ENCODE data around the gene RILP. TPM values are rescaled to one million over a fixed set of nuclear protein-coding genes. Genes with fewer than 3 reads are reported as not detected.

RILP gene
- total RNA-seq, 1 donor from 2014 or later = 14.2 TPM

GRCh38 chr17:1643999-1644492 lies 5.6 kb downstream of the RILP start:
- peaks cover 23% of the 10 kb centered on the region for H3K36me3 Mint-ChIP-seq (ENCODE audit: low read depth, unreplicated experiment)
- H3K9me3 Mint-ChIP-seq (ENCODE audit: unreplicated experiment) = no peaks in the 10 kb centered on the region
- H3K4me1 Mint-ChIP-seq (ENCODE audit: unreplicated experiment) = peaks cover 48% of the 10 kb centered on the region
- peak overlapping the region; percentile 93 for H3K27ac Mint-ChIP-seq (ENCODE audit: unreplicated experiment)
- no peak for DNase-seq (ENCODE audit: low spot score)
- H3K27me3 Mint-ChIP-seq (ENCODE audit: unreplicated experiment) = peaks cover 24% of the 10 kb centered on the region
- TF ChIP-seq, protein P1, sequence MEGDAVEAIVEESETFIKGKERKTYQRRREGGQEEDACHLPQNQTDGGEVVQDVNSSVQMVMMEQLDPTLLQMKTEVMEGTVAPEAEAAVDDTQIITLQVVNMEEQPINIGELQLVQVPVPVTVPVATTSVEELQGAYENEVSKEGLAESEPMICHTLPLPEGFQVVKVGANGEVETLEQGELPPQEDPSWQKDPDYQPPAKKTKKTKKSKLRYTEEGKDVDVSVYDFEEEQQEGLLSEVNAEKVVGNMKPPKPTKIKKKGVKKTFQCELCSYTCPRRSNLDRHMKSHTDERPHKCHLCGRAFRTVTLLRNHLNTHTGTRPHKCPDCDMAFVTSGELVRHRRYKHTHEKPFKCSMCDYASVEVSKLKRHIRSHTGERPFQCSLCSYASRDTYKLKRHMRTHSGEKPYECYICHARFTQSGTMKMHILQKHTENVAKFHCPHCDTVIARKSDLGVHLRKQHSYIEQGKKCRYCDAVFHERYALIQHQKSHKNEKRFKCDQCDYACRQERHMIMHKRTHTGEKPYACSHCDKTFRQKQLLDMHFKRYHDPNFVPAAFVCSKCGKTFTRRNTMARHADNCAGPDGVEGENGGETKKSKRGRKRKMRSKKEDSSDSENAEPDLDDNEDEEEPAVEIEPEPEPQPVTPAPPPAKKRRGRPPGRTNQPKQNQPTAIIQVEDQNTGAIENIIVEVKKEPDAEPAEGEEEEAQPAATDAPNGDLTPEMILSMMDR (IDR thresholded peaks at IDR 0.05; ENCODE audit: unreplicated experiment) = no peak
- peak overlapping the region; percentile 94 for H3K4me3 Mint-ChIP-seq (ENCODE audit: unreplicated experiment)

DNA sequence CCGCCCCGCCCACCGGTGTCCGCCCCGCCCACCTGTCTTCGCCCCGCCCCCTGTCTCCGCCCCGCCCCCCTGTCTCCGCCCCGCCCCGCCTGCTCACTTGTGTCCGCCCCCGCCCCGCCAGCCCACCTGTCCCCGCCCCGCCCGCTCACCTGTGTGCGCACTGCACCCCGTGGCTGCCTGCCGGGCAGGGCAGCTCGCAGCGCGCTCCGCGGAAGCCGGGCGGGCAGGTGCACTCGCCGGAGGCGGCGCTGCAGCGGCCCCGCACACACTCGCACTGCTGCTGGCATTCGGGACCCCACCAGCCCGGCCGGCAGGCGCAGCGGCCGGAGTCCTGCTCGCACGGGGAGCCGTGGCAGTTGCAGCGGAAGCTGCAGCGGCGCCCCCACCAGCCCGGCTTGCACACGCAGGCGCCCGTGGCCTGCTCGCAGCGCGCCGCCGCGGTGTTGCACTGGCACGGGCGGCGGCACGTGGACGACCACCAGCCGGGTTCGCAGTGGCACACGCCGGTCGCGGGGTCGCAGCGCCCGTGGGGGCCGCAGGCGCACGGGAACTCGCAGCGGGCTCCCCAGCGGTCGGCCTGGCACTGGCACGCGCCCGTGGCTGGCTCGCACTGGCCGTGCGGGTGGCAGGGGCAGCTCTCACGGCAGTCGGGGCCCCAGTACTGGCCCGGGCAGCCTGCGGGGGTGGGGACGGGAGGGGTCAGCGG lies 6.2 kb downstream of the RILP start:
- Mint-ChIP-seq H3K27ac (ENCODE audit: unreplicated experiment) (no peak overlapping the region), H3K4me1 (ENCODE audit: unreplicated experiment) (peaks cover 49% of the 10 kb centered on the region), H3K9me3 (ENCODE audit: unreplicated experiment) (no peaks in the 10 kb centered on the region), H3K4me3 (ENCODE audit: unreplicated experiment) (peak overlapping the region; percentile 94), H3K36me3 (ENCODE audit: low read depth, unreplicated experiment) (peaks cover 23% of the 10 kb centered on the region), H3K27me3 (ENCODE audit: unreplicated experiment) (peaks cover 24% of the 10 kb centered on the region)
- peak; percentile 41 for DNase-seq (ENCODE audit: low spot score)
- TF ChIP-seq, protein P1 (IDR thresholded peaks at IDR 0.05; ENCODE audit: unreplicated experiment) = peak; percentile 28

DNA sequence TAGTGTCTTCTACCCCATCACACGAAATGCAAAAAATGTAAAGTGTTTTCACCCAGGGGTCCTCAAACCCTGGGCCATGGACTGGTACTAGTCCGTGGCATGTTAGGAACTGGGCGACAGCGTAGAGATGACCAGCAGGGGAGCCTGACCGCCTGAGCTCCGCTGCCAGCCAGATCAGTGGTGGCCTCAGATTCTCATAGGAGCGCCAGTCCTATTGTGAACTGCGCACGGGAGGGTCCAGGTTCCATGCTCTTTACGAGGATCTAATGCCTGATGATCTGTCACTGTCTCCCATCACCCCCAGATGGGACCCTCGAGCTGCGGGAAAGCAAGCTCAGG lies 8.6 kb downstream of the RILP start:
- peaks cover 35% of the 10 kb centered on the region for H3K36me3 Mint-ChIP-seq (ENCODE audit: low read depth, unreplicated experiment)
- peak overlapping the region; percentile 61 for H3K27ac Mint-ChIP-seq (ENCODE audit: unreplicated experiment)
- H3K27me3 Mint-ChIP-seq (ENCODE audit: unreplicated experiment) = peaks cover 33% of the 10 kb centered on the region
- H3K9me3 Mint-ChIP-seq (ENCODE audit: unreplicated experiment) = no peaks in the 10 kb centered on the region
- no peak for DNase-seq (ENCODE audit: low spot score)
- TF ChIP-seq, protein P1 (IDR thresholded peaks at IDR 0.05; ENCODE audit: unreplicated experiment) = no peak
- H3K4me3 Mint-ChIP-seq (ENCODE audit: unreplicated experiment) = peak overlapping the region; percentile 80
- H3K4me1 Mint-ChIP-seq (ENCODE audit: unreplicated experiment) = peaks cover 34% of the 10 kb centered on the region

DNA sequence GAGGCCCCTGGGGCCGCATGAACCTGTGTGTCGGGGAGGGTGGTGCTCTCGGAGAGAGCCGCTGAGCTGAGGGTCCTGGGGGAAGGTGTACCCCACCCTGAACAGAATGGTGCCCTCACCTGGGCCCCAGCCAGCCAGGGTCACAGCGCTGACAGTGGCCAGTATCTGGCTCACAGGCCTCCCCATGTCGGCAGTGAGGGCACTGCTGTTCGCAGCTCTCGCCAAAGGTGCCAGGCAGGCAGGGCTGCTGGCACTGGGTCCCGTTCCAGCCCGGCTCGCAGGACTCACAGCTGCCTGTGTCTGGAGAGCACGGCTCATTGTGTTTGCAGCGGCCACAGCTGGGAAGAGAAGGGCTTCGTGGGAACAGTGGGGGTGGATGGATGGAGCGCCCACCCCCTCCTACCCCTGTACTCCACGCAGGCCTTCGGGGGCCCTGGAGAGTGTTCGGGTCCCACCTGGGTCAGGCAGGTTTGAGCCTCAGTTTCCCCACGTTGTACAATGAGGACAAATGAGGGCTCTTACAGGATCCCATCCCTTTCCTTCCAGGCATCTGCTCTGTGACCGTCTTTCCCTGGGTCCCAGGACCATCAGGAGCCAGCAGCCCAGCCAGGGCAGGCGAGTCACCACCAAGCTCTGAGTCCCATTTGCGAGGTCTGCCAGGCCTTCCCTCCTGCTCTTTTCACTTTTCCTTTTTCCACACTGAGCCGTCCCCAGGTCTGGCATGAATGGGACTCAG lies 9.2 kb downstream of the RILP start:
- H3K27me3 Mint-ChIP-seq (ENCODE audit: unreplicated experiment) = peaks cover 30% of the 10 kb centered on the region
- no peak for DNase-seq (ENCODE audit: low spot score)
- TF ChIP-seq, protein P1 (IDR thresholded peaks at IDR 0.05; ENCODE audit: unreplicated experiment) = no peak
- peaks cover 40% of the 10 kb centered on the region for H3K36me3 Mint-ChIP-seq (ENCODE audit: low read depth, unreplicated experiment)
- H3K9me3 Mint-ChIP-seq (ENCODE audit: unreplicated experiment) = no peaks in the 10 kb centered on the region
- peak overlapping the region; percentile 80 for H3K4me3 Mint-ChIP-seq (ENCODE audit: unreplicated experiment)
- H3K27ac Mint-ChIP-seq (ENCODE audit: unreplicated experiment) = peak overlapping the region; percentile 61
- H3K4me1 Mint-ChIP-seq (ENCODE audit: unreplicated experiment) = peaks cover 31% of the 10 kb centered on the region
